T47D (cell line): ENCODE data around the gene FKRP.
"Not testable (repeated sequence)": the region's sequence is repeated elsewhere in the genome, so short reads cannot be mapped to it uniquely, and the experiment has no call there.

Experiments used
- DNase-seq, 2 experiments: peaks; one replicate each; pipeline versions ENCODE4 v3.0.0 to v3.0.0-alpha.2; 2011 to 2012; ENCODE audit warnings: low read depth in 1 of 2, low spot score in 1 of 2
- JUND ChIP-seq: IDR thresholded peaks from 2 replicates; pipeline ENCODE4 v1.6.1; 2012; ENCODE audit warnings: low read depth
- in situ Hi-C: cut with HindIII; loops from 2 replicates; pipeline ENCODE4 v1.10.0; 2016; ENCODE audit warnings: low sequenced_read_pairs, low pct_unique_long_range_greater_than_20kb

FKRP gene

DNA sequence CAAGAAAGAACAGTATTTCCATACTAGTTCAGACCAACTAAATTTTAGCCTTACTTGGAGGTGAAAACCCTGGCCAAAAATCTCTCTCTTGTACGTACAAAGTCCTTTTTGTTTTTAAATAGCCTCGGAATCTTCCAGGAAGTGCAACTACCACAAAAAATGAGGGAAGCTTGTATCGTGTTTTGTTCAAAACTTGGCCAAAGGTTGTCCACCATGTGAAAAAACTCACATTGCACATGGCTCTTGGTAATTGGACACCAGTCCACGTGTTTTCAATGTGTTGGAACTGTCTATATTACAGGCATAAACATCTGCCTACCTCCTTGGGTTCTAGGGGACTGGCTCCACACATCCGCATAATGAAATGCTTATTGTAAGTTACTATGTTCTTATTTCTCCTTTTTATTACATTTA lies 15.6 kb downstream of the FKRP start:
- DNase-seq: no peak
- no peak for TF ChIP-seq JUND
- in situ Hi-C loops: no loop called here

DNA sequence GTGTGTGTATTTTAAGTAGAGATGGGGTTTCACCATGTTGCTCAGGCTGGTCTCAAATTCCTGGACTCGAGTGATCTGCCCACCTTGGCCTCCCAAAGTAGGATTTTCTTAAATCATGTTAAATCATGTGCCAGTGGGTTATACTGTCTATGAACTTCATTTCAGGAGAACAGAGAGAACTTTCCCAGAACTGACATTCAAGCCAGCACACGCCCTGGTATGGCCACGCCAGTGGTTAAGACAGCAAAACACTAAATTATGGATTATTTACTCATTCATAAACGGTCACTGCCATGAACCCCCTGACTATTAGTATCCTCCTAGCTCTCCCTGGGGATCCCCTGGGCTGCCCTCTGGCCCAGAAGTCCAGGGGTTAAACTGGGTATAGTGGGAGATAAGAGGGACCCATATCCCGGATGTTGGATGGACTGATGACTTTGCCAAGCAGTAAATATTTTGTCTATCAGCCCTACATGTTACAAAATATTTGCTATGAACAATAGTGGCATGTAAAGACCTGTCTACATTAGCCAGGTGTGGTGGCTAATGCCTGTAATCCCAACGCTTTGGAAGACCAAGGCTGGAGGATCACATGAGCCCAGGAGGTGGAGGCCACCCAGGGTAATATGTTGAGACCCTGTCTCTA lies 16.5 kb downstream of the FKRP start:
- no peak for DNase-seq
- no peak for TF ChIP-seq JUND
- in situ Hi-C loops: no loop called here

DNA sequence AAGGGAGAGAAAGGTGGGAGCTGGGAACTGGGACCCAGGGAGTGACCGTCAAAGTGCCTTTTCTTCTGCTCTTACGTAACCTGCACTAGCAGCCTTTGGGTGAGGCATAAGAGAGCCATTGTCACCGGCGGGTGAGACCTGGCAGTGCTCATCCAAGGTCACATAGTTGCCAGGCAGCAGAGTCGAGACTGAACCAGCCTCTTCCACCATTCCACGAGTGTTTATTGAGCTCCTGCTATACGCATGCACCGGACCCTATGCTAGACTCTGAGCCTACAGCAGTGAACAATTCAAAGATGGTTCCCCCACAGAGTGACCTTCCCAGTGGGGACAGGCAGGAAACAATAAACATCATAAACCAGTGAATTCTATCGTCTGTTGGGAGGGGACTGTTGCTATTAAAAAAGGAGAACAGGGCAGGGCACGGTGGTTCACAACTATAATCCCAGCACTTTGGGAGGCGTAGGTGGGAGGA lies 19.0 kb downstream of the FKRP start:
- no peak for TF ChIP-seq JUND
- no peak for DNase-seq
- in situ Hi-C loops: no loop called here

DNA sequence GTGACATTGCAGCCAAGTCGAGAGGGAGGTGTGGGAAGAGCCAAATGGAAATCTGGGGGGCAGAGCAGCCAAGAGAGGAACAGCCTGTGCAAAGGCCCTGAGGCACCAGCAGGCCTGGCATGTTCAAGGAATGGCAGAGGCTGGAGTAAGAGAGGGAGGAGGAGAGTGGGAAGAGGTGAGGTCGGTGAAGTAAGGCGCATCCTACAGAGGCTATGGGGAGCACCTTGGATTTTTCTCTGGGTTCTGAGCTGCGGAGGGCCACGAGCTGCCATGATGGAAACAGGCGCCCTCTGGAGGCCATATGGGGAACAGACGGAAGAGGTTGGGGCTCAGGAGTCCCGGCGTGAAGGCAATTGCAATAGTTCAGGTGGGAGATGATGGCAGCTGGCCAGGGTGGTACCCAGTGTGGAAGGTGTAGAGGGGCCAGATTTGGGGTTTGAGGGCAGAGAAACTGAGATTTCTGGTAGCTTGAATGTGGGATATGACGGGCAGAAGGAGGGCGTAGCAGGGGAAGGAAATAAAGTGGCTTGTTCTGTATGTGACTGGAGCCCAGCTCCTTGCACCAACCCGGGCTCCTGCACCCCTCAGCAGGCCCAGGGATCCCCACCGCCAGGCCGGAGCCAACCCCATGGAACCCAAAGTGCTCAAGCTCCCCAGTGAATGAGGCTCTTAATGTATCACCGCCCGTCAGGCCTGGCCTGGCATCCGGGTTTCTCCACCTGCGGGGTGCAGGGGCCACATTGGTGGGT lies 20.9 kb downstream of the FKRP start:
- in situ Hi-C loops: no loop called here
- no peak for TF ChIP-seq JUND
- no peak for DNase-seq

DNA sequence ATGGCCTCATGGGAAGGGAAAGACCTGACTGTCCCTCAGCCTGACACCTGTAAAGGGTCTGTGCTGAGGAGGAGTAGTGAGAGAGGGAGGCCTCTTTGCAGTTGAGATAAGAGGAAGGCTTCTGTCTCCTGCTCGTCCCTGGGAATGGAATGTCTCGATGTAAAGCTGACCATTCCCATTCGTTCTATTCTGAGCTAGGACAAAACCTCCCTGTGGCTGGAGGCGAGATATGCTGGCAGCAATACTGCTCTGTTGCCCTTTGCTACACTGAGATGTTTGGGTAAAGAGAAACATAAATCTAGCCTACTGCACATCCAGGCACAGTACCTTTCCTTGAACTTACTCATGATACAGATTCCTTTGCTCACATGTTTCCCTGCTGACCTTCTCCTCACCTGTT lies 22.9 kb downstream of the FKRP start:
- DNase-seq, in situ Hi-C loops: not testable (repeated sequence)

DNA sequence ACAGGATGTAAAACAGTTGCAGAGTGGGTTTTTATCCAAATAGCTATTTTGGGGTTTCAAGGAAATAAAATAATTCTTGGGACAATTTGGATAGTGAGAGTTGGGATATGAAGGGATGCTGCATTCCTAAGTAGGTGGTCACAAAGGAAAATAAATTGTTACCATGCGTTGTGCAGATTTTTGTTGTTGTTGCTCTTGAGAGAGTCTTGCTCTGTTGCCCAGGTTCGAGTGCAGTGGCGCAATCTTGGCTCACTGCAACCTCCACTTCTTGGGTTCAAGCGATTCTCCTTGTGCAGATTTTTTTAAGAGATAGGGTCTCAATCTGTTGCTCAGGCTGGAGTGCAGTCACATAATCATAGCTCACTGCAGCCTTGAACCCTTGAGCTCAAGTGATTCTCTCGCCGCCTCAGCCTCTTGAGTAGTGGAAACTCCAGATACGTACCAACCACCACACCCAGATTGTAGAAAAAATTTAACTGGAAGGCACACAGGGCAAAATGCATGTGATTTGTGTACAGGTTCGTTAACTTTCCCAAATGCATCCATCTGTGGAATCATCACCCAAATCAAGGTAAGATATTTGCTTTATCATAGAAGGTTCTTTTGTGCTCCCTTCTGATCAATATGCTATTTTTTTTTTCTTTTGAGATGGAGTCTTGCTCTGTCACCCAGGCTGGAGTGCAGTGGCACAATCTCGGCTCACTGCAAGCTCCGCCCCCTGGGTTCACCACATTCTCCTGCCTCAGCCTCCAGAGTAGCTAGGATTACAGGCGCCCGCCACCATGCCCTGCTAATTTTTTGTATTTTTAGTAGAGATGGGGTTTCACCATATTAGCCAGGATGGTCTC lies 26.5 kb downstream of the FKRP start:
- no peak for DNase-seq
- in situ Hi-C loops: no loop called here

DNA sequence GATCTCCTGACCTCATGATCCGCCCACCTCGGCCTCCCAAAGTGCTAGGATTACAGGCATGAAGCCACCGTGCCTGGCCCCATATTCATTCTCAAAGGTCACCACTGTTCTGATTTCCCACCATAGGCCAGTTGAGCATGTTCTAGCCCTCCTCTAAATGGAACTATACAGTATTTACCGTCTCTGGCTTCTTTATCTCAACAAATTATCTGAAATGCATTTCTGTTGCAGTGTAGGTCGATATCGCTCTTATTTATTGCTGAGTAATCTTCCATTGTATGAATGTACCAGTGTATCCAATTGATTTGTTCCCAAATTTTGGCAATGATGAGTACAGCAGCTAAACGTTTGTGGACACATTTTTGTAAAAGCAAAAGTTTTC lies 27.2 kb downstream of the FKRP start:
- no peak for TF ChIP-seq JUND
- no peak for DNase-seq
- in situ Hi-C loops: no loop called here

More for the DNA sequence above, 26.5 kb downstream of the FKRP start:
- no peak for TF ChIP-seq JUND

DNA sequence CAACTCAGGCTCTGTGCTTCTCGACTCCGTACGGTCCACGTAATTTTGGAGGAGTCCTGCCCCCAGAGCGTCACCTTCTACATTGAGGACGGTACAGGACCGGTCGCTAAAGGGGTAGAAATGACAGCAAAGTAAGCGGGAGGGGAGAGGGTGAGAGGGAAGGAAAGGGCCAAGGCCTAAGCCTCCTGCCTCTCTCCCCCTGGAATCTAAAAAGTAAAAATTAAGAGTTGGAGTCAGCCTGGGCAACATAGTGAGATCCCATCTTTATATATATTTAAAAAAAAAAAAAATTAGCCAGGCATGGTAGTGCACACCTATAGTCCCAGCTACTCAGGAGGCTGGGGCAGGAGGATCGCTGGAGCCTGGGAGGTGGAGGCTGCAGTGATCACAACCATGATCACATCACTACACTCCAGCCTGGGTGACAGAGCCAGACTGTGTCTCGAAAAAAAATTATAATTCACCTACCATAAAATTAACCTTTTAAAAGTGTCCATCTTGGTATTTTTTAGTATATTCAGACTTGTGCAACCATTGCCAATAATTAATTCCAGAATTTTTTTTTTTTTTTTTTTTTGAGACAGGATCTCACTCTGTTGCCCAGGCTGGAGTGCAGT lies 29.9 kb downstream of the FKRP start:
- DNase-seq: no peak
- TF ChIP-seq JUND: no peak
- in situ Hi-C loops: no loop called here

DNA sequence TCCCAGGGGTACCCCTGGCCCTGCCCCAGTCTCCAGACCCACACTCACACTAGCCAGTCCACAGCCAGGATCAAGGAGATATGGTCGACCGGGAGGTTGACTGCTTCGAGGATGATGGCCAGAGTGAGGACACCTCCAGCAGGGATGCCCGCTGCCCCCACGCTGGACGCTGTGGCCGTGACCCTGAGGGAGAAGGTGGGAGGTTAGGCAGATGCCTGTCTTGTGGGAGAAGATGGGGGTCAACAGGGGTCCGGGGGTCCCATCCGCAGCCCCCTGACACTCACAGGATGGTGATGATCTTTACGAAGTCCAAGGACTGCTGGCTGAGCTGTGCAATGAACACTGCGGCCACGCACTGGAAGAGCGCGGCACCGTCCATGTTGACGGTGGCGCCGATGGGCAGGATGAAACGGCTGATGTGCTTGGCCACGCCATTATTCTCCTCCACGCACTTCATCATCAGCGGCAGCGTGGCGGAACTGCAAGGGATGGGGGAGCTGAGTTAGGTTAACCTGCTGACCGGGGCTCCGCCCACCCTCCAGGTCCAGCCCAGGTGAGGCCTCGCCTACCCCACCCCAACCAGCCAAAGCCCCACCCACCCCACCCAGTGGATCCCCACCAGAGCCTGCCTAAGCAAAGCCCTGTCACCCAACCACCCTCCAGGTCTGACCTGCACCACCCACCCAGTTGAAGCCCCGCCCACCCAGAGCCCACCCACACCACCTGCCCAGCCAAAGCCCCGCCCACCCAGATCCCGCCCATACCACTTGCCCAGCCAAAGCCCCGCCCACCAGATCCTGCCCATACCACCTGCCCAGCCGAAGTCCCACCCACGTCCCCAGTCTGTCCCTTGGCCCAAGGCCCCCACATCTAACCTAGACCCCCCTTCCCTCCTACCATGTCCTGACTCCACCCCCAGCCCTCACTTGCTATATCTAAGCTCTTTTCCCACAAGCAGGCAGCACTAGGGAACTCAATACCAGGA lies 31.4 kb downstream of the FKRP start:
- no peak for TF ChIP-seq JUND
- in situ Hi-C loops: no loop called here
- DNase-seq: peak in 1 of 2 experiments; percentile 43

DNA sequence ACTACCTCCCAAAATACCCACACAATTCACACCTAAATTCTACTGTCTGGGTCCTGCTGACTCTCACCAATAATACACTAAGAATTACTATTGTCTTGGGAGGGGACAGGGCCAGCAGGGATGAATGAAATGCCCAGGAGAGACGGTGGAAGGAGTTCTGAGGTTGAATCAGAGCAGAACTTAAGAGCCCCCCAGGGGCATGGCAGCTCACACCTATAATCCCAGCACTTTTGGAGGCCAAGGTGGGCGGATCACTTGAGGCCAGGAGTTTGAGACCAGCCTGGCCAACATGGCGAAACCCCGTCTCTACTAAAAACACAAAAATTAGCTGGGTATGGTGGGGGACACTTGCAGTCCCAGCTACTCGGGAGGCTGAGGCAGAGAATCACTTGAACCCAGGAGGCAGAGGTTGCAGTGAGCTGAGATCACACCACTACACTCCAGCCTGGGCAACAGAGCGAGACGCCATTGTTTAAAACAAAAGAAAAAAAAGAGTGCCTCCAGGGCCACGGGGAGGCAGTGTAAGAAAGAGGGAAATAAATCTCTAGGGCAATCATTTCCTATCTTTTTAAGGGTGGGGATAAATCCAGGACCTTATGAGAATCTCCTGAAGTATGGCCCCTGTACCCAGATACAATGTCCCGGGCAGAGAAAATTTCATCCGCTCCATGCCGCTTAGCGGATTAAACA lies 32.2 kb downstream of the FKRP start:
- DNase-seq, in situ Hi-C loops: not testable (repeated sequence)

DNA sequence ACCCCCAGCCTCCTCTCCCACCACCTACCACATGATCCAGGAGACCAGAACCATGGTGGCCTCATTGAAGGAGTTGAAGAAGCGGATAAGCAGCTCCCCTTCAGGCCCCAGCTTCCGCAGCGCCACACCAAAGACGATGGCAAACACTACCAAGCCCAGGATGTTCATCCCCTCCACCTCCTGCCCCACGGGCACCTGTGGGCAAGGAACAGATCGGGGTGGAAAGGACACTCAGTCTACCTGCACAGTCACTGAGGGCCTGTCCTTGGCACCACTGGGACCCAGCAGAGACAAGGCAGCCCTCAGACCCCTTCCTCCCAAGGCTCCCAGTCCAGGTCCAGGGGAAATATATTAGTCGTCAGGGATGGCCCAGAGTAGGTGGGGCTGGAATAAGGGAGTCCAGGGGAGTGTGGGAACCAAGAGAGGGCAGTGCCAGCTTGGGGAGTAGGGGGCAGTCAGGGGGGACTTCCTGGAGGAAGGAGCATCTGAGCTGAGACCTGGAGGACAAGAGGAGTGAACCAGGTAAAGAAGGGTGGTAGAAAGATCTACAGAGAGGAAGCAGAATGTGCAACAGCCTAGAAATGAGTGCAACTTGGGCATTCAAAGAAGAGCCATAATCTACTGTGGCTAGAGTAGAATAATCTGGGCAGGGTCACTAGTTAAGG lies 36.6 kb downstream of the FKRP start:
- no peak for DNase-seq
- in situ Hi-C loops: no loop called here
- TF ChIP-seq JUND: no peak
